ENCODE data around the gene ARID1B. TPM values are rescaled to one million over a fixed set of nuclear protein-coding genes. Genes with fewer than 3 reads are reported as not detected.
A peak's percentile ranks its signal among the peaks of the same experiment; 100 is the strongest.

The ARID1B gene
- total RNA-seq (100 to 1,000 TPM in 4 of 5 experiments, 10 to 100 TPM in 1; 88.8 to 164 (median 141) TPM), polyA plus RNA-seq (10 to 100 TPM; 17.5 to 21.0 TPM), total RNA-seq (195 reads per million, percentile 93 among the genes with 10 or more reads in this experiment)

DNA sequence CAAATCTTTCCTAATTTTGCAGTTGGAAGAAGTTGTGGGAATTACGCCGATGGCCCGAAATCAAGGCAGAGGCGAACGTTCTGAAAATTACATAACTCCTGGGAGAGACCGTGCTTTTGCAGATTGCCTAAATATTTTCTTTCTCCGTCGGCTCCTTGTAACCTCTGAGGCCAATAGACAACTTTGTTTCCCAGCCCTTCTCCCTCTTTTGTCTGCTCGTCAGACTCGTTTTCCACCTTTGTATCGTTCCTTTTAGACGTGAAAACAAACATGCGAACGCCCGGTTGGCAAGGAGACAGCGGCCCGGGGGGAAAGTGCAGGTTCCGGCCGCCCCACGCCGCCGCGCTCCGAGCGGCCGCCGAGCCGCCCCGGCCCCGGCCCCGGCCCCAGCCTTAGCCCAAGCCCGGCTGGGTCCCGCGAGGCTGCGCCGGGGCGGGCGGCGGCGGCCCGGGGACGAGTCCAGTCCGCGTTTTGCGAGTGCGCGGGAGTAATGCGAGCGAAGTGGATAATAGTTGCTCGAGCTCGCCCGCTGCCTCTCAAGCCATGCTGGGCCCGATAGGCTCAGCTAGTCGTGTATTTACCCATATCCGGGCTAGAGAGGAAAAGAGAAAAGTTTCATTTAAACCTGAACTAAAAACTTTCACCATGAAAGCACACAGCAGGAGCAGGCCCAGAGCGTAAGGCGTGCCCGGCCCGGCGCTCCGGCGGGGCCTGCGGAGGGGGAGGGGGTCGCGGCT lies at the start of gene ARID1B:
ARID1B (plus strand) TSS at position 539 of the 737 bp plus-strand sequence. CDS start 303 bp downstream, outside the sequence.
- intact Hi-C loops (cut with micrococcal nuclease), result loop anchor here (1.0 to 5.0 kb wide), 17 partner anchors 14 to 1606 kb away; partner anchors contain the start of genes TFB1M (in 2 of the 2), SYNJ2 (in 1 of the 2) and ZDHHC14 (in 1 of the 2)
- DNase-seq (peak; percentile 67 to 86 (median 80)), ATAC-seq (peak; percentile 74)
- H3K27me3 ChIP-seq (ENCODE audit: control insufficient read depth in 2 of 2, insufficient read depth in 2 of 2, low read length in 2 of 2), result no peaks in the 10 kb centered on the region
- ChIA-PET POLR2A (interaction anchor here (0.5 to 5.7 kb wide), 15 partner anchors 9 to 1463 kb away, joined by 3 to 122 read pairs (median 4); no protein-coding TSS in a partner anchor), CTCF (interaction anchor here (0.5 to 1.5 kb wide), 5 partner anchors 9 to 1434 kb away, joined by 3 to 5 read pairs (median 3); no protein-coding TSS in a partner anchor)
- peak within 1 kb of the TSS; percentile 94 to 99 (median 99) for H3K27ac Mint-ChIP-seq
- H3K4me3 ChIP-seq (ENCODE audit: low read length), result peak within 1 kb of the TSS; percentile 79
- H3K4me1 Mint-ChIP-seq, result peaks cover 11 to 44% (median 38%) of the 10 kb centered on the region in 7 donors
- H3K9me3 ChIP-seq (ENCODE audit: control insufficient read depth in 2 of 3, low read length in 3 of 3), result no peaks in the 10 kb centered on the region
- peak within 1 kb of the TSS; percentile 87 to 100 (median 96) for H3K4me3 Mint-ChIP-seq
- peaks cover 4 to 10% of the 10 kb centered on the region in 2 donors for H3K4me1 ChIP-seq (ENCODE audit: control insufficient read depth in 2 of 2, insufficient read depth in 2 of 2, low read length in 2 of 2)
- H3K36me3 ChIP-seq (ENCODE audit: control insufficient read depth in 2 of 3, insufficient read depth in 3 of 3, low read length in 3 of 3), result no peaks in the 10 kb centered on the region
- H3K27me3 Mint-ChIP-seq, result peaks cover 0 to 4% (median 0%) of the 10 kb centered on the region in 5 donors
- peaks cover 0 to 4% (median 0%) of the 10 kb centered on the region in 11 donors for H3K9me3 Mint-ChIP-seq
- peak within 1 kb of the TSS; percentile 81 for H3K27ac ChIP-seq (ENCODE audit: low read depth, low read length)
- peaks cover 0 to 4% (median 0%) of the 10 kb centered on the region in 5 donors for H3K36me3 Mint-ChIP-seq

DNA sequence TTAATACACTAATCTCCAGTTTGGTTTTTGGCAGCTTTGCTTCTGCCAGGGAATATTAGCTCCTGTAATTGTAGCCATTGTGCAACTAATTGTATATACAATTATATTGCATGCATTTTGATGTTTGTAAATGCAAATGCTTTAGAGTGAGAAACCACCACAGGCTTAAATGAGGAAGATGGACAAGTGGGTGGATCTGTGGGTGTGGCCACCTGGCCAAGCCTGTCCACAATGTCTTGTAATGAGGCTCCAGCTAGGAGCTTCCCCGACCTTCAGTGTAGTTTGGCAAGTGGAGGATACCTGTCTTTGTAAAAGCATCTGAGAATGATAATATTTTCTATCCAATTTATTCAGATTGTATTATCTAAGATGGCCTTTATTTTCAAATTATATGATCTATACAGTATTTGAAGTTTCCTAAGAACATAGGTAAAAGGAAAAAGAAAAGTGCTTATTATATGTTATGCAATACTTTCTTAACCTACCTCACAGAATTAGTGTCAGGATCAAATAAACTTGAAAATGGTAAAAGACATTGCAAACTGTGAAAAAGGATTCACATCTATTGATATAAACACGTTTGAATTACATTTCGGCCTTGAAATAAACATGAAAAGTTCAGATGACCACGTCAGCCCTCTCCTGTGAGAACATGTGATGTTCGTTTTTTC lies 49.3 kb upstream of the ARID1B start:
- H3K4me1 ChIP-seq (ENCODE audit: control insufficient read depth in 2 of 2, insufficient read depth in 2 of 2, low read length in 2 of 2), result no peaks in the 10 kb centered on the region
- no peak overlapping the region for H3K27ac ChIP-seq (ENCODE audit: low read depth, low read length)

DNA sequence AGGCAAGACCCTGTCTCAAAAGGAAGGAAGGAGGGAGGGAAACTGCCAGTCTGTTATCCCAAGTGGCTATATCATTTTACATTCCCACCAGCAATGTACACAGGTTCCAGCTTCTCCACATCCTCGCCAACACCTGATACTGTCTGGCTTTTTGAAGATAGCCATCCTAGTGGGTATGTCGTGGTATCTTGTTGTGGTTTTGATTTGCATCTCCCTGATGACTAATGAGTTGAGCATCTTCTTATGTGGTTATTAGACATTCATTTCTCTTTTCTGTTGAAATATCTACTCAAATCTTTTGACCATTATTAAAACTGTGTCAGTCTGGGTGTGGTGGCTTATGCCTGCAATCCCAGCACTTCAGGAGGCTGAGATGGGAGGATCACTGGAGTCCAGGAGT lies 47.9 kb upstream of the ARID1B start:
- H3K27me3 Mint-ChIP-seq, result peaks cover 0 to 20% (median 0%) of the 10 kb centered on the region in 5 donors
- no peaks in the 10 kb centered on the region for H3K4me1 Mint-ChIP-seq
- Histone ChIP-seq H3K9me3 (ENCODE audit: control insufficient read depth in 2 of 3, low read length in 3 of 3) (no peaks in the 10 kb centered on the region), H3K27ac (ENCODE audit: low read depth, low read length) (no peak overlapping the region), H3K4me1 (ENCODE audit: control insufficient read depth in 2 of 2, insufficient read depth in 2 of 2, low read length in 2 of 2) (no peaks in the 10 kb centered on the region), H3K36me3 (ENCODE audit: control insufficient read depth in 2 of 3, insufficient read depth in 3 of 3, low read length in 3 of 3) (no peaks in the 10 kb centered on the region), H3K27me3 (ENCODE audit: control insufficient read depth in 2 of 2, insufficient read depth in 2 of 2, low read length in 2 of 2) (no peaks in the 10 kb centered on the region), H3K4me3 (ENCODE audit: low read length) (no peak overlapping the region)
- ATAC-seq (peak; percentile 38), DNase-seq (no peak)
- ChIA-PET CTCF (no interaction called here), POLR2A (no interaction called here)
- intact Hi-C loops (cut with micrococcal nuclease), result no loop called here
- H3K27ac Mint-ChIP-seq, result no peak overlapping the region
- H3K9me3 Mint-ChIP-seq, result no peaks in the 10 kb centered on the region
- no peak overlapping the region for H3K4me3 Mint-ChIP-seq
- no peaks in the 10 kb centered on the region for H3K36me3 Mint-ChIP-seq

More for the DNA sequence above, 49.3 kb upstream of the ARID1B start:
- no peak overlapping the region for H3K27ac Mint-ChIP-seq
- peaks cover 0 to 16% (median 0%) of the 10 kb centered on the region in 5 donors for H3K27me3 Mint-ChIP-seq
- POLR2A ChIA-PET, result no interaction called here
- H3K4me1 Mint-ChIP-seq, result no peaks in the 10 kb centered on the region
- H3K36me3 Mint-ChIP-seq, result no peaks in the 10 kb centered on the region
- H3K27me3 ChIP-seq (ENCODE audit: control insufficient read depth in 2 of 2, insufficient read depth in 2 of 2, low read length in 2 of 2), result no peaks in the 10 kb centered on the region
- H3K4me3 Mint-ChIP-seq, result no peak overlapping the region
- H3K4me3 ChIP-seq (ENCODE audit: low read length), result no peak overlapping the region
- peak; percentile 46 for ATAC-seq
- DNase-seq, result no peak
- no peaks in the 10 kb centered on the region for H3K9me3 ChIP-seq (ENCODE audit: control insufficient read depth in 2 of 3, low read length in 3 of 3)
- H3K36me3 ChIP-seq (ENCODE audit: control insufficient read depth in 2 of 3, insufficient read depth in 3 of 3, low read length in 3 of 3), result no peaks in the 10 kb centered on the region
- H3K9me3 Mint-ChIP-seq, result no peaks in the 10 kb centered on the region
- CTCF ChIA-PET, result no interaction called here
- intact Hi-C loops (cut with micrococcal nuclease), result loop anchor here in 1 of 2 donors (2.0 kb wide), 1 partner anchor 33 kb away; no protein-coding TSS in a partner anchor

DNA sequence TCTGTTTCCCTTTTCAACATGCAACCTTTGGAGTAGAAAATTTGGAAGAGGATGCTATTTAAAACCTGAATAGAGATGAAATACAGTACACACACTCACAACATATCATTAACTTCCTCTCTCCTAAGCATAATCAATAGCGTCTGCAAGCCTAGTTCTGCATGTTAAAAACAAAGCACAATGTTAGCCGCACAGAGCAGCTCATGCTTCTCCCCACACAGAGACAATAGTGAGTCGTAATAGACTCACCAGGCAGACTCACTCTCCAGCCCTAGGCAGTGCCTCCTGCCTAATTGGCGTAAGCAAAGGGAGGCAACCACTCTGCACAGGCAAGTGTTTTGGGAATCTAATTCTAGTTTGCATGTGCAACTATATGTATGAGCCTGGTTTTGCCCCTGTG lies 45.8 kb upstream of the ARID1B start:
- no peaks in the 10 kb centered on the region for H3K4me1 ChIP-seq (ENCODE audit: control insufficient read depth in 2 of 2, insufficient read depth in 2 of 2, low read length in 2 of 2)
- Mint-ChIP-seq H3K36me3 (no peaks in the 10 kb centered on the region), H3K4me3 (no peak overlapping the region), H3K27me3 (peaks cover 0 to 17% (median 0%) of the 10 kb centered on the region in 5 donors), H3K27ac (no peak overlapping the region), H3K4me1 (no peaks in the 10 kb centered on the region), H3K9me3 (no peaks in the 10 kb centered on the region)
- intact Hi-C loops (cut with micrococcal nuclease), result no loop called here
- DNase-seq, result no peak
- CTCF ChIA-PET, result no interaction called here
- no peak overlapping the region for H3K4me3 ChIP-seq (ENCODE audit: low read length)
- H3K27me3 ChIP-seq (ENCODE audit: control insufficient read depth in 2 of 2, insufficient read depth in 2 of 2, low read length in 2 of 2), result no peaks in the 10 kb centered on the region
- no peak for ATAC-seq
- H3K9me3 ChIP-seq (ENCODE audit: control insufficient read depth in 2 of 3, low read length in 3 of 3), result no peaks in the 10 kb centered on the region
- H3K36me3 ChIP-seq (ENCODE audit: control insufficient read depth in 2 of 3, insufficient read depth in 3 of 3, low read length in 3 of 3), result no peaks in the 10 kb centered on the region
- POLR2A ChIA-PET, result no interaction called here
- H3K27ac ChIP-seq (ENCODE audit: low read depth, low read length), result no peak overlapping the region

DNA sequence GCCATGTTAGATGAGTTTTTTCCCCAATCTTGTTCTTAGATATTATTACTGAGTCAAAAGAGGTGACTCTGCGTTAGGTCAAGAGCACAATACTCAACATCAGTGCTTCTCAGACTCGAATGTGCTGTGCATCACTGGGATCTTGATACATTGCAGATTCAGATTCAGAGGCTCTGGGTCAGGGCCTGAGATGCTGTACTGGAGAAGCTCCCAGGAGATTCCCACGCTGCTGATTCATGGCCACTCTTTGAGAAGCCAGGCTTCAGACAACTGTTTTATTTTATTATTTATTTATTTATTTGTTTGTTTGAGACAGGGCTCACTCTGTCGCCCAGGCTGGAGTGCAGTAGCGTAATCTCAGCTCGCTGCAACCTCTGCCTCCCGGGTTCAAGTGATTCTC lies 41.4 kb upstream of the ARID1B start:
- no peak overlapping the region for H3K27ac ChIP-seq (ENCODE audit: low read depth, low read length)
- no peak for ATAC-seq
- Mint-ChIP-seq H3K9me3 (peaks cover 4 to 14% (median 6%) of the 10 kb centered on the region in 11 donors), H3K36me3 (peaks cover 0 to 7% (median 4%) of the 10 kb centered on the region in 5 donors), H3K27ac (no peak overlapping the region), H3K4me3 (no peak overlapping the region), H3K27me3 (peaks cover 0 to 8% (median 0%) of the 10 kb centered on the region in 5 donors), H3K4me1 (no peaks in the 10 kb centered on the region)
- no peak for DNase-seq
- no peak overlapping the region for H3K4me3 ChIP-seq (ENCODE audit: low read length)
- H3K4me1 ChIP-seq (ENCODE audit: control insufficient read depth in 2 of 2, insufficient read depth in 2 of 2, low read length in 2 of 2), result no peaks in the 10 kb centered on the region
- H3K9me3 ChIP-seq (ENCODE audit: control insufficient read depth in 2 of 3, low read length in 3 of 3), result no peaks in the 10 kb centered on the region
- ChIA-PET POLR2A (no interaction called here), CTCF (no interaction called here)
- no peaks in the 10 kb centered on the region for H3K36me3 ChIP-seq (ENCODE audit: control insufficient read depth in 2 of 3, insufficient read depth in 3 of 3, low read length in 3 of 3)
- H3K27me3 ChIP-seq (ENCODE audit: control insufficient read depth in 2 of 2, insufficient read depth in 2 of 2, low read length in 2 of 2), result no peaks in the 10 kb centered on the region
- intact Hi-C loops (cut with micrococcal nuclease), result no loop called here

DNA sequence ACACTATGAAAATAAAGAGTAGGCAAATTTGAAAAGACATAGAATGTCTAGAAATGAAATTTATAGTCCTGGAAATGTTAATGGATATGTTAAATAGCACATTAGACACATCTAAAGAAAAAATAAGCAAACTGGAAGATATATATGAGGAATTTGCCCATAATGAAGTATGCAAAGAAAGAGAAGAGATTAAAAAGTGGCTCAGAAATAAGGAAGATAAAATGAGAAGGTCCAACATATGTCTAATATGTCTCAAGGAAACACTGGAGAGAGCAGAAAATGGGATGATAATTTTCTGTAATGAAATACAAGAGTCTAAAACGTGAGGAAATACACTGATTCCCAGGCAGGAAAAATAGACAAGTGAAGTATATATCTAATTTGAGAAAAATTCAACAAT lies 36.6 kb upstream of the ARID1B start:
- ChIA-PET POLR2A (no interaction called here), CTCF (interaction anchor here (0.6 kb wide), 1 partner anchor 33 kb away, joined by 3 read pairs; no protein-coding TSS in a partner anchor)
- H3K9me3 ChIP-seq (ENCODE audit: control insufficient read depth in 2 of 3, low read length in 3 of 3), result no peaks in the 10 kb centered on the region
- H3K4me1 ChIP-seq (ENCODE audit: control insufficient read depth in 2 of 2, insufficient read depth in 2 of 2, low read length in 2 of 2), result no peaks in the 10 kb centered on the region
- Mint-ChIP-seq H3K4me1 (no peaks in the 10 kb centered on the region), H3K27me3 (peaks cover 0 to 2% (median 0%) of the 10 kb centered on the region in 5 donors), H3K36me3 (peaks cover 0 to 13% (median 5%) of the 10 kb centered on the region in 5 donors), H3K27ac (no peak overlapping the region), H3K9me3 (peaks cover 4 to 23% (median 9%) of the 10 kb centered on the region in 11 donors), H3K4me3 (no peak overlapping the region)
- no peak for ATAC-seq
- no peak overlapping the region for H3K27ac ChIP-seq (ENCODE audit: low read depth, low read length)
- no peak overlapping the region for H3K4me3 ChIP-seq (ENCODE audit: low read length)
- H3K27me3 ChIP-seq (ENCODE audit: control insufficient read depth in 2 of 2, insufficient read depth in 2 of 2, low read length in 2 of 2), result no peaks in the 10 kb centered on the region
- intact Hi-C loops (cut with micrococcal nuclease), result no loop called here
- no peak for DNase-seq
- H3K36me3 ChIP-seq (ENCODE audit: control insufficient read depth in 2 of 3, insufficient read depth in 3 of 3, low read length in 3 of 3), result no peaks in the 10 kb centered on the region

All from naive thymus-derived CD4-positive, alpha-beta T cell (primary cell).